Measurements from ENCODE around the gene SLC38A8. TPM values are rescaled to one million over a fixed set of nuclear protein-coding genes. Genes with fewer than 3 reads are reported as not detected.

The SLC38A8 gene
- total RNA-seq, 1 donor from 2014 or later, result not detected

GRCh38 chr16:83990492-83990891 is 52.1 kb downstream of the SLC38A8 start:
- peaks cover 26% of the 10 kb centered on the region for H3K27me3 ChIP-seq (ENCODE audit: control insufficient read depth, insufficient read depth, low read length)
- no peak for TF ChIP-seq CTCF (IDR thresholded peaks at IDR 0.05; ENCODE audit: insufficient read depth, low read length, poor library complexity, severe bottlenecking)
- no peaks in the 10 kb centered on the region for H3K36me3 ChIP-seq (ENCODE audit: control insufficient read depth, insufficient read depth, low read length)
- DNase-seq (ENCODE audit: low read depth), result no peak
- no peak overlapping the region for H3K4me3 ChIP-seq (ENCODE audit: low read depth, low read length)

GRCh38 chr16:83989300-83989699 is 53.3 kb downstream of the SLC38A8 start:
- TF ChIP-seq CTCF (IDR thresholded peaks at IDR 0.05; ENCODE audit: insufficient read depth, low read length, poor library complexity, severe bottlenecking), result no peak
- Histone ChIP-seq H3K4me3 (ENCODE audit: low read depth, low read length) (no peak overlapping the region), H3K27me3 (ENCODE audit: control insufficient read depth, insufficient read depth, low read length) (peaks cover 26% of the 10 kb centered on the region), H3K36me3 (ENCODE audit: control insufficient read depth, insufficient read depth, low read length) (no peaks in the 10 kb centered on the region)
- no peak for DNase-seq (ENCODE audit: low read depth)

- no peak for TF ChIP-seq CTCF (IDR thresholded peaks at IDR 0.05; ENCODE audit: insufficient read depth, low read length, poor library complexity, severe bottlenecking)
- no peak for DNase-seq (ENCODE audit: low read depth)
- H3K36me3 ChIP-seq (ENCODE audit: control insufficient read depth, insufficient read depth, low read length), result no peaks in the 10 kb centered on the region
These were observed 59.1 kb downstream of the SLC38A8 start for GRCh38 chr16:83983491-83983890.

GRCh38 chr16:83981799-83982198 is 60.8 kb downstream of the SLC38A8 start:
- Histone ChIP-seq H3K27me3 (ENCODE audit: control insufficient read depth, insufficient read depth, low read length) (peaks cover 8% of the 10 kb centered on the region), H3K4me3 (ENCODE audit: low read depth, low read length) (no peak overlapping the region), H3K36me3 (ENCODE audit: control insufficient read depth, insufficient read depth, low read length) (no peaks in the 10 kb centered on the region)

More at GRCh38 chr16:83983491-83983890, 59.1 kb downstream of the SLC38A8 start:
- Histone ChIP-seq H3K4me3 (ENCODE audit: low read depth, low read length) (no peak overlapping the region), H3K27me3 (ENCODE audit: control insufficient read depth, insufficient read depth, low read length) (peaks cover 9% of the 10 kb centered on the region)

GRCh38 chr16:83980794-83981193 is 61.8 kb downstream of the SLC38A8 start:
- Histone ChIP-seq H3K36me3 (ENCODE audit: control insufficient read depth, insufficient read depth, low read length) (no peaks in the 10 kb centered on the region), H3K4me3 (ENCODE audit: low read depth, low read length) (no peak overlapping the region), H3K27me3 (ENCODE audit: control insufficient read depth, insufficient read depth, low read length) (peaks cover 6% of the 10 kb centered on the region)
- DNase-seq (ENCODE audit: low read depth), result no peak
- no peak for TF ChIP-seq CTCF (IDR thresholded peaks at IDR 0.05; ENCODE audit: insufficient read depth, low read length, poor library complexity, severe bottlenecking)

More at GRCh38 chr16:83981799-83982198, 60.8 kb downstream of the SLC38A8 start:
- no peak for DNase-seq (ENCODE audit: low read depth)
- no peak for TF ChIP-seq CTCF (IDR thresholded peaks at IDR 0.05; ENCODE audit: insufficient read depth, low read length, poor library complexity, severe bottlenecking)

GRCh38 chr16:83979441-83979840 is 63.2 kb downstream of the SLC38A8 start:
- no peak for DNase-seq (ENCODE audit: low read depth)
- Histone ChIP-seq H3K27me3 (ENCODE audit: control insufficient read depth, insufficient read depth, low read length) (peaks cover 6% of the 10 kb centered on the region), H3K36me3 (ENCODE audit: control insufficient read depth, insufficient read depth, low read length) (no peaks in the 10 kb centered on the region), H3K4me3 (ENCODE audit: low read depth, low read length) (no peak overlapping the region)
- TF ChIP-seq CTCF (IDR thresholded peaks at IDR 0.05; ENCODE audit: insufficient read depth, low read length, poor library complexity, severe bottlenecking), result no peak
